IPS-15b (cell line): ENCODE measurements around the gene SYN1.

Experiments used
- H3K27me3 ChIP-seq: one replicate; pipeline ENCODE4 v1.6.1; 2013; ENCODE audit warnings: low read length; ENCODE audit not compliant: control insufficient read depth, insufficient read depth
- H3K36me3 ChIP-seq: one replicate; pipeline ENCODE4 v1.6.1; 2013; ENCODE audit warnings: low read length; ENCODE audit not compliant: control insufficient read depth, insufficient read depth
- H3K4me1 ChIP-seq: one replicate; pipeline ENCODE4 v1.6.1; 2013; ENCODE audit warnings: mild to moderate bottlenecking, low read length; ENCODE audit not compliant: control insufficient read depth, insufficient read depth
- H3K4me3 ChIP-seq: one replicate; pipeline ENCODE4 v1.5.1; 2013; ENCODE audit warnings: low read depth, low read length
- H3K9ac ChIP-seq: one replicate; pipeline ENCODE4 v1.6.1; 2013; ENCODE audit warnings: low read depth, mild to moderate bottlenecking, low read length
- H3K9me3 ChIP-seq: one replicate; pipeline ENCODE4 v1.6.1; 2013; ENCODE audit warnings: mild to moderate bottlenecking, low read length; ENCODE audit not compliant: control insufficient read depth, insufficient read depth

The SYN1 gene

GRCh38 chrX:47564438-47565085, 55.1 kb downstream of the SYN1 start:
- H3K4me3 ChIP-seq = no peak overlapping the region
- H3K9me3 ChIP-seq = no peaks in the 10 kb centered on the region
- H3K36me3 ChIP-seq = peaks cover 25% of the 10 kb centered on the region
- no peaks in the 10 kb centered on the region for H3K4me1 ChIP-seq
- H3K9ac ChIP-seq = no peak overlapping the region
- H3K27me3 ChIP-seq = no peaks in the 10 kb centered on the region

- H3K4me3 ChIP-seq = no peak overlapping the region
- H3K27me3 ChIP-seq = no peaks in the 10 kb centered on the region
- no peak overlapping the region for H3K9ac ChIP-seq
- H3K36me3 ChIP-seq = peaks cover 20% of the 10 kb centered on the region
- no peaks in the 10 kb centered on the region for H3K9me3 ChIP-seq
- no peaks in the 10 kb centered on the region for H3K4me1 ChIP-seq
These were observed 55.8 kb downstream of the SYN1 start for GRCh38 chrX:47563801-47564315.

GRCh38 chrX:47562615-47563243, 56.9 kb downstream of the SYN1 start:
- H3K4me3 ChIP-seq = no peak overlapping the region
- H3K4me1 ChIP-seq = no peaks in the 10 kb centered on the region
- H3K9me3 ChIP-seq = no peaks in the 10 kb centered on the region
- peaks cover 17% of the 10 kb centered on the region for H3K36me3 ChIP-seq
- no peaks in the 10 kb centered on the region for H3K27me3 ChIP-seq
- no peak overlapping the region for H3K9ac ChIP-seq

- H3K9me3 ChIP-seq = no peaks in the 10 kb centered on the region
- H3K27me3 ChIP-seq = no peaks in the 10 kb centered on the region
- no peak overlapping the region for H3K9ac ChIP-seq
- no peaks in the 10 kb centered on the region for H3K4me1 ChIP-seq
- peak overlapping the region; percentile 66 for H3K4me3 ChIP-seq
- peaks cover 10% of the 10 kb centered on the region for H3K36me3 ChIP-seq
These were observed 58.0 kb downstream of the SYN1 start for GRCh38 chrX:47561659-47562151.

- peak within 1 kb of the TSS; percentile 66 for H3K4me3 ChIP-seq
- no peak within 1 kb of the TSS for H3K9ac ChIP-seq
- H3K27me3 ChIP-seq = no peaks in the 10 kb centered on the region
- peaks cover 8% of the 10 kb centered on the region for H3K36me3 ChIP-seq
- no peaks in the 10 kb centered on the region for H3K9me3 ChIP-seq
- no peaks in the 10 kb centered on the region for H3K4me1 ChIP-seq
These were observed 58.6 kb downstream of the SYN1 start, which contains the start of gene ARAF for GRCh38 chrX:47560934-47561658. Gene ARAF (plus strand): TSS chrX:47561205. CDS start chrX:47562968, 1,763 bp downstream.

- no peaks in the 10 kb centered on the region for H3K9me3 ChIP-seq
- peaks cover 8% of the 10 kb centered on the region for H3K36me3 ChIP-seq
- H3K9ac ChIP-seq = no peak overlapping the region
- H3K27me3 ChIP-seq = no peaks in the 10 kb centered on the region
- H3K4me3 ChIP-seq = peak overlapping the region; percentile 33
- H3K4me1 ChIP-seq = no peaks in the 10 kb centered on the region
These were observed 59.3 kb downstream of the SYN1 start for GRCh38 chrX:47560179-47560933.

- no peak overlapping the region for H3K4me3 ChIP-seq
- H3K9me3 ChIP-seq = no peaks in the 10 kb centered on the region
- H3K36me3 ChIP-seq = peaks cover 5% of the 10 kb centered on the region
- H3K4me1 ChIP-seq = no peaks in the 10 kb centered on the region
- no peaks in the 10 kb centered on the region for H3K27me3 ChIP-seq
- no peak overlapping the region for H3K9ac ChIP-seq
These were observed 61.2 kb downstream of the SYN1 start for GRCh38 chrX:47558436-47558835.

GRCh38 chrX:47556045-47556623, 63.5 kb downstream of the SYN1 start:
- Histone ChIP-seq H3K27me3 (no peaks in the 10 kb centered on the region), H3K36me3 (no peaks in the 10 kb centered on the region), H3K4me1 (no peaks in the 10 kb centered on the region), H3K9ac (peak overlapping the region; percentile 73), H3K9me3 (no peaks in the 10 kb centered on the region), H3K4me3 (peak overlapping the region; percentile 58)

- no peak overlapping the region for H3K9ac ChIP-seq
- no peaks in the 10 kb centered on the region for H3K9me3 ChIP-seq
- no peaks in the 10 kb centered on the region for H3K27me3 ChIP-seq
- H3K4me1 ChIP-seq = no peaks in the 10 kb centered on the region
- H3K36me3 ChIP-seq = no peaks in the 10 kb centered on the region
- H3K4me3 ChIP-seq = no peak overlapping the region
These were observed 76.2 kb downstream of the SYN1 start for GRCh38 chrX:47543496-47543895.

- no peaks in the 10 kb centered on the region for H3K9me3 ChIP-seq
- H3K4me3 ChIP-seq = no peak overlapping the region
- H3K36me3 ChIP-seq = no peaks in the 10 kb centered on the region
- H3K27me3 ChIP-seq = no peaks in the 10 kb centered on the region
- H3K4me1 ChIP-seq = no peaks in the 10 kb centered on the region
- H3K9ac ChIP-seq = no peak overlapping the region
These were observed 78.7 kb downstream of the SYN1 start for GRCh38 chrX:47540754-47541538.
